HepG2 (cell line): ENCODE measurements around the gene SEC11A. TPM values are rescaled to one million over a fixed set of nuclear protein-coding genes. Genes with fewer than 3 reads are reported as not detected.

Experiments used
- DMAP1 ChIP-seq: IDR thresholded peaks from 2 replicates; pipeline ENCODE4 v1.6.1; 2016
- GABPA ChIP-seq, 2 experiments: IDR thresholded peaks; 2 replicates each; pipeline ENCODE4 v1.6.1; 2011 to 2016; ENCODE audit warnings: low read depth in 2 of 2, low read length in 1 of 2, missing biosample characterization in 1 of 2, missing genetic modification characterization in 1 of 2
- GTF2F1 ChIP-seq: fragments of 150-350 bp; IDR thresholded peaks from 2 replicates; pipeline ENCODE4 v1.6.1; 2014; ENCODE audit warnings: low read length
- HNF4A ChIP-seq: sonication (generic); formaldehyde crosslinking; IDR thresholded peaks from 2 replicates; pipeline ENCODE4 v1.4.0; 2020; ENCODE audit warnings: missing genetic modification reagents
- HNRNPLL ChIP-seq: fragments of 200-400 bp; formaldehyde crosslinking; IDR thresholded peaks from 2 replicates; pipeline ENCODE4 v1.6.1; 2017; ENCODE audit warnings: mild to moderate bottlenecking, low read depth, low read length; ENCODE audit not compliant: poor library complexity, severe bottlenecking
- HOXA9 ChIP-seq: sonication (generic); formaldehyde crosslinking; IDR thresholded peaks from 2 replicates; pipeline ENCODE4 v1.8.1; 2022; ENCODE audit warnings: missing genetic modification reagents, mild to moderate bottlenecking, moderate library complexity, borderline replicate concordance
- KMT2A ChIP-seq: sonication (generic); formaldehyde crosslinking; IDR thresholded peaks from 2 replicates; pipeline ENCODE4 v1.4.0; 2020; ENCODE audit warnings: missing genetic modification reagents
- KMT2B ChIP-seq: IDR thresholded peaks from 2 replicates; pipeline ENCODE4 v1.6.1; 2016; ENCODE audit warnings: missing genetic modification reagents, missing compliant biosample characterization
- MXD4 ChIP-seq: IDR thresholded peaks from 2 replicates; pipeline ENCODE4 v1.6.1; 2016; ENCODE audit warnings: mild to moderate bottlenecking, missing biosample characterization, missing genetic modification reagents
- MXI1 ChIP-seq: IDR thresholded peaks from 3 replicates; pipeline ENCODE4 v1.6.1; 2012; ENCODE audit warnings: low read depth, low read length, inconsistent platforms, borderline replicate concordance
- PAXIP1 ChIP-seq: sonication (generic); formaldehyde crosslinking; conservative IDR thresholded peaks from 2 replicates; pipeline ENCODE4 v1.4.0; 2020; ENCODE audit warnings: mild to moderate bottlenecking, missing genetic modification reagents, moderate library complexity
- POLR2G ChIP-seq: fragments of 200-400 bp; formaldehyde crosslinking; IDR thresholded peaks from 2 replicates; pipeline ENCODE4 v1.6.1; 2018; ENCODE audit warnings: mild to moderate bottlenecking, low read depth, low read length, moderate library complexity
- RAD21 ChIP-seq: fragments of 450-650 bp; formaldehyde crosslinking; IDR thresholded peaks from 2 replicates; pipeline ENCODE4 v1.5.0; 2020; ENCODE audit warnings: mild to moderate bottlenecking
- SAFB2 ChIP-seq: sonication (generic); formaldehyde crosslinking; IDR thresholded peaks from 2 replicates; pipeline ENCODE4 v1.5.1; 2020; ENCODE audit warnings: missing genetic modification reagents, low read depth, mild to moderate bottlenecking, borderline replicate concordance
- SRSF4 ChIP-seq: fragments of 200-400 bp; formaldehyde crosslinking; IDR thresholded peaks from one replicate; pipeline ENCODE4 v1.6.1; 2018; ENCODE audit warnings: mild to moderate bottlenecking, low read depth, low read length, moderate library complexity; ENCODE audit not compliant: poor library complexity, severe bottlenecking
- THAP11 ChIP-seq: IDR thresholded peaks from 2 replicates; pipeline ENCODE4 v1.6.1; 2016; ENCODE audit warnings: missing biosample characterization, missing genetic modification reagents
- XRCC5 ChIP-seq: fragments of 200-400 bp; formaldehyde crosslinking; optimal IDR thresholded peaks from 2 replicates; pipeline ENCODE3; 2017; ENCODE audit warnings: mild to moderate bottlenecking, low read length
- ZNF205 ChIP-seq: IDR thresholded peaks from 2 replicates; pipeline ENCODE4 v1.6.1; 2018; ENCODE audit warnings: missing biosample characterization, missing genetic modification reagents
- ZNF383 ChIP-seq: sonication (generic); formaldehyde crosslinking; IDR thresholded peaks from 2 replicates; pipeline ENCODE4 v1.4.0; 2020; ENCODE audit warnings: missing genetic modification reagents, mild to moderate bottlenecking, borderline replicate concordance
- ZNF552 ChIP-seq: sonication (generic); formaldehyde crosslinking; IDR thresholded peaks from 2 replicates; pipeline ENCODE4 v1.9.0; 2022; ENCODE audit warnings: missing genetic modification reagents, mild to moderate bottlenecking, borderline replicate concordance
- polyA plus RNA-seq, 8 experiments: library from polyadenylated mRNA; depleted of rRNA in 3 of 8; stranded (reverse) in 7 of 8; unstranded in 1 of 8; fragments of >200 nt; fragmentation: Illumina TruSeq in 4 of 8; extraction: Trizol in 4 of 8; gene quantifications; 2 replicates each; pipeline versions ENCODE4 v1.2.1 to v1.2.3, GENCODE V29; 2011 to 2016; ENCODE audit warnings: low read depth in 4 of 8, missing spikeins in 1 of 8, mixed read lengths in 1 of 8; ENCODE audit not compliant: insufficient read depth in 1 of 8
- total RNA-seq, 5 experiments: library from RNA; depleted of rRNA; stranded (reverse); fragments of >200 nt; fragmentation: Illumina TruSeq; extraction: Trizol; gene quantifications; 2 replicates each; pipeline ENCODE4 v1.2.3, GENCODE V29; 2016; ENCODE audit warnings: low read depth in 1 of 5
- TF ChIP-seq, protein P1 (sequence below): sonication (generic); formaldehyde crosslinking; IDR thresholded peaks from 2 replicates; pipeline ENCODE4 v1.4.0; 2020; ENCODE audit warnings: missing genetic modification reagents
- TF ChIP-seq, protein P2 (sequence below): sonication (generic); formaldehyde crosslinking; IDR thresholded peaks from 2 replicates; pipeline ENCODE4 v1.9.0; 2022; ENCODE audit warnings: missing genetic modification reagents, mild to moderate bottlenecking, borderline replicate concordance

Gene SEC11A
- total and polyA plus RNA-seq, 2 of the 13 experiments (the other 11 are each of a cell fraction or from before 2014, with no cell fraction given): 141 to 230 TPM

DNA sequence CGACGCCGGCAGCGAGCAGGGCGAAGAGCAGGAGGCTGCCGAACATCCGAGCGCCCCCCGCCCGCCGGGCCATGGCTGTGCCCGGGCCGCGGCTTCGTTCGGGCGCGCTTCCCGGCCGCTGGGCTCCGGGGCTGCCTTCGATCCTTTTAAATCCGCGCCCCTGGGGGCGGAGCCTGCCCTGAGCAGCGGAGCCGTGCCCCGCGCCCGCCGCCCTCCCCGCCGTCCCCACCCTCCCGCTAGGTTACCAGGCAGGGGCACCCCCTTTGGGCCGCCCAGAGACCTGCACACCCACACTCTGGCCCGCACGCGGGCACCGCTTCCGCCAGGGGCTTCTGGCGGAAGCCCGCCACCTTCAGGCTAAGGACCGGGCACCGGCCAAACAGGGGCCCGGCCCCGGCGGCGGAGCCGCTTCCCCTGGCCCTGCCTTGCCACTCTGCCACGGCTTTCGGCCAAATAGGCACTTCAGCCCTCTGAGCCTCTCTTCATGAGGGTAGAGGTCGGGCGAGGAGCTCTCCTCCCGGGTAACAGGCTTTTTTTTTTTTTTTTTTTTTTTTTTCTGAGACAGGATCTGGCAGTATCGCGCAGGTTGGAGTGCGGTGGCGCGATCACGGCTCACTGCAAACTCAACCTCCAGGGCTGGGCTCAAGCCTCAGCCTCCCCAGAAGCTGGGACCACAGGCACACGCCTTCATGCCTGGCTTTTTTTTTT lies 57.7 kb downstream of the SEC11A start, which contains the start of gene NMB (continued):
- 0 out of 2 replicates have a peak, but pooled peaks have one; percentile 27 for TF ChIP-seq GTF2F1
- no peak; the same call in 1 of the 2 replicates for TF ChIP-seq GABPA (IDR thresholded peaks at IDR 0.05; ENCODE audit: low read depth, low read length)
- TF ChIP-seq GABPA (CRISPR knock-in tag; IDR thresholded peaks at IDR 0.05; ENCODE audit: low read depth): peak; percentile 64; the same call in 1 of the 2 replicates
- TF ChIP-seq XRCC5: peak; percentile 90
- TF ChIP-seq MXD4: peak; percentile 12; the same call in 1 of the 2 replicates
- TF ChIP-seq MXI1: peak; percentile 79; the same call in 1 of the 3 replicates
- no peak for TF ChIP-seq HOXA9 (CRISPR knock-in tag)
- TF ChIP-seq HNRNPLL: peak; percentile 66
- TF ChIP-seq ZNF205 (CRISPR knock-in tag): no peak
- TF ChIP-seq DMAP1 (CRISPR knock-in tag): peak; percentile 43; the same call in 1 of the 2 replicates
- TF ChIP-seq THAP11 (CRISPR knock-in tag): peak; percentile 58
- peak; percentile 84 for TF ChIP-seq RAD21
- no peak for TF ChIP-seq HNF4A (CRISPR knock-in tag)
- no peak for TF ChIP-seq SRSF4
- peak; percentile 76 for TF ChIP-seq POLR2G
- TF ChIP-seq ZNF383 (CRISPR knock-in tag): no peak
- TF ChIP-seq, protein P1, sequence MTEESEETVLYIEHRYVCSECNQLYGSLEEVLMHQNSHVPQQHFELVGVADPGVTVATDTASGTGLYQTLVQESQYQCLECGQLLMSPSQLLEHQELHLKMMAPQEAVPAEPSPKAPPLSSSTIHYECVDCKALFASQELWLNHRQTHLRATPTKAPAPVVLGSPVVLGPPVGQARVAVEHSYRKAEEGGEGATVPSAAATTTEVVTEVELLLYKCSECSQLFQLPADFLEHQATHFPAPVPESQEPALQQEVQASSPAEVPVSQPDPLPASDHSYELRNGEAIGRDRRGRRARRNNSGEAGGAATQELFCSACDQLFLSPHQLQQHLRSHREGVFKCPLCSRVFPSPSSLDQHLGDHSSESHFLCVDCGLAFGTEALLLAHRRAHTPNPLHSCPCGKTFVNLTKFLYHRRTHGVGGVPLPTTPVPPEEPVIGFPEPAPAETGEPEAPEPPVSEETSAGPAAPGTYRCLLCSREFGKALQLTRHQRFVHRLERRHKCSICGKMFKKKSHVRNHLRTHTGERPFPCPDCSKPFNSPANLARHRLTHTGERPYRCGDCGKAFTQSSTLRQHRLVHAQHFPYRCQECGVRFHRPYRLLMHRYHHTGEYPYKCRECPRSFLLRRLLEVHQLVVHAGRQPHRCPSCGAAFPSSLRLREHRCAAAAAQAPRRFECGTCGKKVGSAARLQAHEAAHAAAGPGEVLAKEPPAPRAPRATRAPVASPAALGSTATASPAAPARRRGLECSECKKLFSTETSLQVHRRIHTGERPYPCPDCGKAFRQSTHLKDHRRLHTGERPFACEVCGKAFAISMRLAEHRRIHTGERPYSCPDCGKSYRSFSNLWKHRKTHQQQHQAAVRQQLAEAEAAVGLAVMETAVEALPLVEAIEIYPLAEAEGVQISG: peak; percentile 57
- peak; percentile 75; the same call in 1 of the 2 replicates for TF ChIP-seq SAFB2 (CRISPR knock-in tag)
- peak; percentile 28; the same call in 1 of the 2 replicates for TF ChIP-seq PAXIP1
- TF ChIP-seq KMT2B: 0 out of 2 replicates have a peak, but pooled peaks have one; percentile 32
- no peak for TF ChIP-seq ZNF552
- TF ChIP-seq, protein P2, sequence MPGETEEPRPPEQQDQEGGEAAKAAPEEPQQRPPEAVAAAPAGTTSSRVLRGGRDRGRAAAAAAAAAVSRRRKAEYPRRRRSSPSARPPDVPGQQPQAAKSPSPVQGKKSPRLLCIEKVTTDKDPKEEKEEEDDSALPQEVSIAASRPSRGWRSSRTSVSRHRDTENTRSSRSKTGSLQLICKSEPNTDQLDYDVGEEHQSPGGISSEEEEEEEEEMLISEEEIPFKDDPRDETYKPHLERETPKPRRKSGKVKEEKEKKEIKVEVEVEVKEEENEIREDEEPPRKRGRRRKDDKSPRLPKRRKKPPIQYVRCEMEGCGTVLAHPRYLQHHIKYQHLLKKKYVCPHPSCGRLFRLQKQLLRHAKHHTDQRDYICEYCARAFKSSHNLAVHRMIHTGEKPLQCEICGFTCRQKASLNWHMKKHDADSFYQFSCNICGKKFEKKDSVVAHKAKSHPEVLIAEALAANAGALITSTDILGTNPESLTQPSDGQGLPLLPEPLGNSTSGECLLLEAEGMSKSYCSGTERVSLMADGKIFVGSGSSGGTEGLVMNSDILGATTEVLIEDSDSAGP (CRISPR knock-in tag): peak; percentile 36; the same call in 1 of the 2 replicates
- 0 out of 2 replicates have a peak, but pooled peaks have one; percentile 39 for TF ChIP-seq KMT2A (CRISPR knock-in tag)
